Measurements from ENCODE around the gene ANKRD60. TPM values are rescaled to one million over a fixed set of nuclear protein-coding genes. Genes with fewer than 3 reads are reported as not detected.
A peak's percentile ranks its signal among the peaks of the same experiment; 100 is the strongest.

Gene ANKRD60
- polyA plus RNA-seq, 4 donors, result not detected

GRCh38 chr20:58240471-58240870 lies 12.0 kb upstream of the ANKRD60 start:
- no peaks in the 10 kb centered on the region for H3K27me3 ChIP-seq (ENCODE audit: control insufficient read depth in 3 of 3, insufficient read depth in 3 of 3, low read length in 3 of 3)
- 85 to 96% (median 91%) methylated on average over 4 of the region's 4 CpGs for WGBS, 3 donors
- H3K4me3 ChIP-seq (ENCODE audit: low read depth in 1 of 3, low read length in 3 of 3), result no peak overlapping the region
- FAIRE-seq, result no peak
- H3K36me3 ChIP-seq (ENCODE audit: control insufficient read depth in 3 of 3, insufficient read depth in 2 of 3, low read depth in 1 of 3, low read length in 3 of 3), result peaks cover 6 to 22% (median 15%) of the 10 kb centered on the region in 3 donors
- no peaks in the 10 kb centered on the region for H3K4me1 ChIP-seq (ENCODE audit: control insufficient read depth in 3 of 3, insufficient read depth in 2 of 3, low read depth in 1 of 3, low read length in 2 of 3)
- H3K9me3 ChIP-seq (ENCODE audit: control insufficient read depth in 2 of 2, insufficient read depth in 1 of 2, low read depth in 1 of 2, low read length in 1 of 2), result no peaks in the 10 kb centered on the region
- no peak for DNase-seq
- no peak overlapping the region for H3K27ac ChIP-seq (ENCODE audit: low read depth in 1 of 3, low read length in 2 of 3)

GRCh38 chr20:58239216-58239615 lies 10.8 kb upstream of the ANKRD60 start:
- H3K4me1 ChIP-seq (ENCODE audit: control insufficient read depth in 3 of 3, insufficient read depth in 2 of 3, low read depth in 1 of 3, low read length in 2 of 3), result no peaks in the 10 kb centered on the region
- H3K36me3 ChIP-seq (ENCODE audit: control insufficient read depth in 3 of 3, insufficient read depth in 2 of 3, low read depth in 1 of 3, low read length in 3 of 3), result peaks cover 6 to 23% (median 12%) of the 10 kb centered on the region in 3 donors
- FAIRE-seq (no peak), DNase-seq (no peak)
- WGBS, 3 donors, result 91 to 92% (median 91%) methylated on average over 7 of the region's 7 CpGs
- no peaks in the 10 kb centered on the region for H3K27me3 ChIP-seq (ENCODE audit: control insufficient read depth in 3 of 3, insufficient read depth in 3 of 3, low read length in 3 of 3)
- no peak overlapping the region for H3K4me3 ChIP-seq (ENCODE audit: low read depth in 1 of 3, low read length in 3 of 3)
- H3K27ac ChIP-seq (ENCODE audit: low read depth in 1 of 3, low read length in 2 of 3), result no peak overlapping the region
- H3K9me3 ChIP-seq (ENCODE audit: control insufficient read depth in 2 of 2, insufficient read depth in 1 of 2, low read depth in 1 of 2, low read length in 1 of 2), result no peaks in the 10 kb centered on the region

GRCh38 chr20:58238490-58238889 lies 10.0 kb upstream of the ANKRD60 start:
- no peaks in the 10 kb centered on the region for H3K27me3 ChIP-seq (ENCODE audit: control insufficient read depth in 3 of 3, insufficient read depth in 3 of 3, low read length in 3 of 3)
- H3K36me3 ChIP-seq (ENCODE audit: control insufficient read depth in 3 of 3, insufficient read depth in 2 of 3, low read depth in 1 of 3, low read length in 3 of 3), result peaks cover 3 to 25% (median 12%) of the 10 kb centered on the region in 3 donors

GRCh38 chr20:58237318-58238132 lies 9.1 kb upstream of the ANKRD60 start:
- Histone ChIP-seq H3K27me3 (ENCODE audit: control insufficient read depth in 3 of 3, insufficient read depth in 3 of 3, low read length in 3 of 3) (no peaks in the 10 kb centered on the region), H3K4me3 (ENCODE audit: low read depth in 1 of 3, low read length in 3 of 3) (peak overlapping the region in 2 of 3 donors; percentile 32 to 40), H3K36me3 (ENCODE audit: control insufficient read depth in 3 of 3, insufficient read depth in 2 of 3, low read depth in 1 of 3, low read length in 3 of 3) (peaks cover 0 to 17% (median 9%) of the 10 kb centered on the region in 3 donors), H3K9me3 (ENCODE audit: control insufficient read depth in 2 of 2, insufficient read depth in 1 of 2, low read depth in 1 of 2, low read length in 1 of 2) (no peaks in the 10 kb centered on the region), H3K4me1 (ENCODE audit: control insufficient read depth in 3 of 3, insufficient read depth in 2 of 3, low read depth in 1 of 3, low read length in 2 of 3) (no peaks in the 10 kb centered on the region), H3K27ac (ENCODE audit: low read depth in 1 of 3, low read length in 2 of 3) (no peak overlapping the region)
- DNase-seq (no peak), FAIRE-seq (no peak)
- WGBS, 3 donors, result 54 to 64% (median 59%) methylated on average over 7 of the region's 7 CpGs

More at GRCh38 chr20:58238490-58238889, 10.0 kb upstream of the ANKRD60 start:
- DNase-seq, result no peak
- H3K4me1 ChIP-seq (ENCODE audit: control insufficient read depth in 3 of 3, insufficient read depth in 2 of 3, low read depth in 1 of 3, low read length in 2 of 3), result no peaks in the 10 kb centered on the region
- no peak overlapping the region for H3K4me3 ChIP-seq (ENCODE audit: low read depth in 1 of 3, low read length in 3 of 3)
- H3K27ac ChIP-seq (ENCODE audit: low read depth in 1 of 3, low read length in 2 of 3), result no peak overlapping the region
- WGBS, 3 donors, result 84 to 96% (median 96%) methylated on average over 8 of the region's 8 CpGs
- FAIRE-seq, result no peak
- H3K9me3 ChIP-seq (ENCODE audit: control insufficient read depth in 2 of 2, insufficient read depth in 1 of 2, low read depth in 1 of 2, low read length in 1 of 2), result no peaks in the 10 kb centered on the region

- peaks cover 0 to 15% (median 9%) of the 10 kb centered on the region in 3 donors for H3K36me3 ChIP-seq (ENCODE audit: control insufficient read depth in 3 of 3, insufficient read depth in 2 of 3, low read depth in 1 of 3, low read length in 3 of 3)
- H3K27ac ChIP-seq (ENCODE audit: low read depth in 1 of 3, low read length in 2 of 3), result no peak overlapping the region
Observed at GRCh38 chr20:58236612-58237317, 8.3 kb upstream of the ANKRD60 start.

GRCh38 chr20:58235010-58235409 lies 6.6 kb upstream of the ANKRD60 start:
- 61 to 76% (median 69%) methylated on average over 5 of the region's 5 CpGs for WGBS, 3 donors
- Histone ChIP-seq H3K27ac (ENCODE audit: low read depth in 1 of 3, low read length in 2 of 3) (no peak overlapping the region), H3K36me3 (ENCODE audit: control insufficient read depth in 3 of 3, insufficient read depth in 2 of 3, low read depth in 1 of 3, low read length in 3 of 3) (peaks cover 0 to 15% (median 9%) of the 10 kb centered on the region in 3 donors), H3K9me3 (ENCODE audit: control insufficient read depth in 2 of 2, insufficient read depth in 1 of 2, low read depth in 1 of 2, low read length in 1 of 2) (no peaks in the 10 kb centered on the region), H3K4me1 (ENCODE audit: control insufficient read depth in 3 of 3, insufficient read depth in 2 of 3, low read depth in 1 of 3, low read length in 2 of 3) (no peaks in the 10 kb centered on the region), H3K4me3 (ENCODE audit: low read depth in 1 of 3, low read length in 3 of 3) (no peak overlapping the region), H3K27me3 (ENCODE audit: control insufficient read depth in 3 of 3, insufficient read depth in 3 of 3, low read length in 3 of 3) (peaks cover 0 to 6% (median 0%) of the 10 kb centered on the region in 3 donors)
- no peak for FAIRE-seq
- DNase-seq, result no peak

More at GRCh38 chr20:58236612-58237317, 8.3 kb upstream of the ANKRD60 start:
- H3K9me3 ChIP-seq (ENCODE audit: control insufficient read depth in 2 of 2, insufficient read depth in 1 of 2, low read depth in 1 of 2, low read length in 1 of 2), result no peaks in the 10 kb centered on the region
- peak; percentile 58 to 82 for DNase-seq
- WGBS, 3 donors, result 0 to 2% (median 1%) methylated on average over 43 of the region's 43 CpGs
- FAIRE-seq, result no peak
- H3K27me3 ChIP-seq (ENCODE audit: control insufficient read depth in 3 of 3, insufficient read depth in 3 of 3, low read length in 3 of 3), result no peaks in the 10 kb centered on the region
- no peaks in the 10 kb centered on the region for H3K4me1 ChIP-seq (ENCODE audit: control insufficient read depth in 3 of 3, insufficient read depth in 2 of 3, low read depth in 1 of 3, low read length in 2 of 3)
- peak overlapping the region; percentile 27 to 40 (median 32) for H3K4me3 ChIP-seq (ENCODE audit: low read depth in 1 of 3, low read length in 3 of 3)

- no peak for DNase-seq
- WGBS, 3 donors, result 61 to 64% (median 63%) methylated on average over 8 of the region's 8 CpGs
- H3K9me3 ChIP-seq (ENCODE audit: control insufficient read depth in 2 of 2, insufficient read depth in 1 of 2, low read depth in 1 of 2, low read length in 1 of 2), result no peaks in the 10 kb centered on the region
Observed at GRCh38 chr20:58233881-58234528, 5.6 kb upstream of the ANKRD60 start.

GRCh38 chr20:58233393-58233792 lies 4.9 kb upstream of the ANKRD60 start:
- H3K9me3 ChIP-seq (ENCODE audit: control insufficient read depth in 2 of 2, insufficient read depth in 1 of 2, low read depth in 1 of 2, low read length in 1 of 2), result no peaks in the 10 kb centered on the region
- DNase-seq (no peak), FAIRE-seq (no peak)
- peaks cover 0 to 11% (median 2%) of the 10 kb centered on the region in 3 donors for H3K36me3 ChIP-seq (ENCODE audit: control insufficient read depth in 3 of 3, insufficient read depth in 2 of 3, low read depth in 1 of 3, low read length in 3 of 3)
- H3K27me3 ChIP-seq (ENCODE audit: control insufficient read depth in 3 of 3, insufficient read depth in 3 of 3, low read length in 3 of 3), result peaks cover 0 to 17% (median 7%) of the 10 kb centered on the region in 3 donors
- H3K4me1 ChIP-seq (ENCODE audit: control insufficient read depth in 3 of 3, insufficient read depth in 2 of 3, low read depth in 1 of 3, low read length in 2 of 3), result no peaks in the 10 kb centered on the region
- H3K27ac ChIP-seq (ENCODE audit: low read depth in 1 of 3, low read length in 2 of 3), result no peak overlapping the region
- H3K4me3 ChIP-seq (ENCODE audit: low read depth in 1 of 3, low read length in 3 of 3), result no peak overlapping the region
- 96 to 97% (median 96%) methylated on average over 8 of the region's 8 CpGs for WGBS, 3 donors

More at GRCh38 chr20:58233881-58234528, 5.6 kb upstream of the ANKRD60 start:
- Histone ChIP-seq H3K36me3 (ENCODE audit: control insufficient read depth in 3 of 3, insufficient read depth in 2 of 3, low read depth in 1 of 3, low read length in 3 of 3) (peaks cover 0 to 12% (median 4%) of the 10 kb centered on the region in 3 donors), H3K4me1 (ENCODE audit: control insufficient read depth in 3 of 3, insufficient read depth in 2 of 3, low read depth in 1 of 3, low read length in 2 of 3) (no peaks in the 10 kb centered on the region), H3K27me3 (ENCODE audit: control insufficient read depth in 3 of 3, insufficient read depth in 3 of 3, low read length in 3 of 3) (peaks cover 0 to 13% (median 4%) of the 10 kb centered on the region in 3 donors), H3K4me3 (ENCODE audit: low read depth in 1 of 3, low read length in 3 of 3) (no peak overlapping the region), H3K27ac (ENCODE audit: low read depth in 1 of 3, low read length in 2 of 3) (no peak overlapping the region)
- no peak for FAIRE-seq
